ENCODE data around the gene FSTL4. TPM values are rescaled to one million over a fixed set of nuclear protein-coding genes. Genes with fewer than 3 reads are reported as not detected.

Gene FSTL4
- total and polyA plus RNA-seq, 2 donors (not counting 1 experiment from before 2014, with no cell fraction given): 0.31 to 6.7 TPM

DNA sequence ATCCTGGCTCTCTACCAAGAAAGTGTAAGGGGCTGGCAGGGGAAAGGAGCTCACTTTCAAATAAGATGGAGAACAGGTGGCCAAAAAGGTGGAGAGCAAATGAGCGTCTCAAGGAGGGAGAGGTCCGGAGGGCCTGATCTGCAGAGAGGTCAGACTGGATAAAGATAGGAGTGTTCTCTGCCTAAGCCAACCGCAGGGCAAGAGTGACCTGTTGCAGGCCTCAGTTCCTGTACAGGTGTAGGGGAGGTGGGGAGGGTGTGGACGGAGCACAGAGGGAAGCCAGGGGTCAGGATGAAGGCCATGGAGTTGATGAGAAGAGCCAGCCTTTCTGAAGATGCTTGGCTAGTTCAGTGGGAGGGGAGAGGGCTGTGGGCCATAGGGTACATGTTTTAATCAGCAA, 320.8 kb downstream of the FSTL4 start:
- H4K20me1 ChIP-seq (ENCODE audit: control insufficient read depth, insufficient read depth, low read length, poor library complexity, severe bottlenecking): no peaks in the 10 kb centered on the region
- H3K79me2 ChIP-seq (ENCODE audit: control insufficient read depth, insufficient read depth, low read length): no peaks in the 10 kb centered on the region
- WGBS (ENCODE audit: insufficient coverage): 90% methylated on average over 4 of the region's 4 CpGs
- Mint-ChIP-seq H3K4me3 (no peak overlapping the region), H3K9me3 (ENCODE audit: insufficient read depth) (no peaks in the 10 kb centered on the region), H3K27me3 (no peaks in the 10 kb centered on the region), H3K27ac (no peak overlapping the region), H3K4me1 (no peaks in the 10 kb centered on the region)
- no peaks in the 10 kb centered on the region for H3K9me3 ChIP-seq (ENCODE audit: control extremely low read depth in 1 of 3, control insufficient read depth in 2 of 3, insufficient read depth in 1 of 3, low read length in 2 of 3)
- H3K4me1 ChIP-seq (ENCODE audit: control insufficient read depth in 2 of 2, insufficient read depth in 2 of 2, low read length in 2 of 2): no peaks in the 10 kb centered on the region
- H3K27me3 ChIP-seq (replicated peaks in 1 of 4; ENCODE audit: control extremely low read depth in 1 of 4, control insufficient read depth in 3 of 4, insufficient read depth in 4 of 4, low read length in 3 of 4): no peaks in the 10 kb centered on the region
- no peak overlapping the region for H3K9ac ChIP-seq (ENCODE audit: low read length)
- ChIA-PET CTCF (no interaction called here), POLR2A (no interaction called here)
- H3K4me2 ChIP-seq (replicated peaks; ENCODE audit: low read depth, low read length, poor library complexity, severe bottlenecking): no peak overlapping the region
- TF ChIP-seq EZH2 (IDR thresholded peaks at IDR 0.05; ENCODE audit: borderline replicate concordance, insufficient read depth, low read depth, low read length, poor library complexity, severe bottlenecking): no peak
- TF ChIP-seq, protein P1, sequence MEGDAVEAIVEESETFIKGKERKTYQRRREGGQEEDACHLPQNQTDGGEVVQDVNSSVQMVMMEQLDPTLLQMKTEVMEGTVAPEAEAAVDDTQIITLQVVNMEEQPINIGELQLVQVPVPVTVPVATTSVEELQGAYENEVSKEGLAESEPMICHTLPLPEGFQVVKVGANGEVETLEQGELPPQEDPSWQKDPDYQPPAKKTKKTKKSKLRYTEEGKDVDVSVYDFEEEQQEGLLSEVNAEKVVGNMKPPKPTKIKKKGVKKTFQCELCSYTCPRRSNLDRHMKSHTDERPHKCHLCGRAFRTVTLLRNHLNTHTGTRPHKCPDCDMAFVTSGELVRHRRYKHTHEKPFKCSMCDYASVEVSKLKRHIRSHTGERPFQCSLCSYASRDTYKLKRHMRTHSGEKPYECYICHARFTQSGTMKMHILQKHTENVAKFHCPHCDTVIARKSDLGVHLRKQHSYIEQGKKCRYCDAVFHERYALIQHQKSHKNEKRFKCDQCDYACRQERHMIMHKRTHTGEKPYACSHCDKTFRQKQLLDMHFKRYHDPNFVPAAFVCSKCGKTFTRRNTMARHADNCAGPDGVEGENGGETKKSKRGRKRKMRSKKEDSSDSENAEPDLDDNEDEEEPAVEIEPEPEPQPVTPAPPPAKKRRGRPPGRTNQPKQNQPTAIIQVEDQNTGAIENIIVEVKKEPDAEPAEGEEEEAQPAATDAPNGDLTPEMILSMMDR (IDR thresholded peaks at IDR 0.05): no peak
- ATAC-seq (ENCODE audit: low read depth) (no peak), DNase-seq (no peak)
- no peak overlapping the region for H2AFZ ChIP-seq (ENCODE audit: insufficient read depth, low read depth, low read length, poor library complexity, severe bottlenecking)
- H3K4me3 ChIP-seq (ENCODE audit: control extremely low read depth in 1 of 5, extremely low read depth in 1 of 5, insufficient read depth in 1 of 5, low read depth in 2 of 5, low read length in 4 of 5): no peak overlapping the region
- H3K36me3 ChIP-seq (replicated peaks in 1 of 2; ENCODE audit: control extremely low read depth in 1 of 2, control insufficient read depth in 1 of 2, extremely low read depth in 1 of 2, insufficient read depth in 2 of 2, low read length in 1 of 2): no peaks in the 10 kb centered on the region
- H3K27ac ChIP-seq (ENCODE audit: low read length in 2 of 2): no peak overlapping the region
- intact Hi-C loops (cut with micrococcal nuclease): no loop called here

DNA sequence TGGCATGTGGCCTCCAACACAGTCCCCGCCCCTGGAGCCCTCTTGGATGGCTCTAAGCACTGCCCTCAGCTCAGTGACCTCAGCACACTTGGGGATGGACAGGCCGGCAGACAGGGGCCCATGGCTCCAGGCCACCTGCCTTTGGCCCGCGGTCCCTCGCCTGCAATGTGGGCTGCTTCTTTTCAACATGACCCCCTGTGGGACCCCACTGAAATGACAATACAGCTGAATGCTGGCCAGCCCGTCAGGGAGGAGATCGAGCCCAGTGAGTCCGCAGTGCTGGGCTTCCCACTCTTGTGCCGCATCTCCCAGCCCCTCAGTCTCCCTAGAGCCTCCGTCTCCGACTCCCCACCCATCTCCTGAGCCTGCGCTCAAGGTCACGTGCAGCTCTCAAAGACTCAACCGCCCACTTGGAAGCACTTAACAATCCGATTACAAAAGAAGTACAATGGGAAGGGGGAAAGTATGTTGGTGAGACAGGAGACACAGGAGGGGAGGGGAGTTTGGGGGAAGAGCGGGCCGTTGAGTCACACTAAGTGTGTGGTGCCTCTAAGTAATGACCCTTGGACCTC, 321.6 kb downstream of the FSTL4 start:
- H3K27ac ChIP-seq (ENCODE audit: low read length in 2 of 2): no peak overlapping the region
- H4K20me1 ChIP-seq (ENCODE audit: control insufficient read depth, insufficient read depth, low read length, poor library complexity, severe bottlenecking): no peaks in the 10 kb centered on the region
- no peaks in the 10 kb centered on the region for H3K36me3 ChIP-seq (replicated peaks in 1 of 2; ENCODE audit: control extremely low read depth in 1 of 2, control insufficient read depth in 1 of 2, extremely low read depth in 1 of 2, insufficient read depth in 2 of 2, low read length in 1 of 2)
- TF ChIP-seq, protein P1 (IDR thresholded peaks at IDR 0.05): no peak
- TF ChIP-seq EZH2 (IDR thresholded peaks at IDR 0.05; ENCODE audit: borderline replicate concordance, insufficient read depth, low read depth, low read length, poor library complexity, severe bottlenecking): no peak
- no peak overlapping the region for H3K9ac ChIP-seq (ENCODE audit: low read length)
- CTCF ChIA-PET: no interaction called here
- H2AFZ ChIP-seq (ENCODE audit: insufficient read depth, low read depth, low read length, poor library complexity, severe bottlenecking): no peak overlapping the region
- no peaks in the 10 kb centered on the region for H3K27me3 ChIP-seq (replicated peaks in 1 of 4; ENCODE audit: control extremely low read depth in 1 of 4, control insufficient read depth in 3 of 4, insufficient read depth in 4 of 4, low read length in 3 of 4)
- Mint-ChIP-seq H3K27me3 (no peaks in the 10 kb centered on the region), H3K4me1 (no peaks in the 10 kb centered on the region), H3K27ac (no peak overlapping the region), H3K4me3 (no peak overlapping the region), H3K9me3 (ENCODE audit: insufficient read depth) (no peaks in the 10 kb centered on the region)
- H3K79me2 ChIP-seq (ENCODE audit: control insufficient read depth, insufficient read depth, low read length): no peaks in the 10 kb centered on the region
- H3K9me3 ChIP-seq (ENCODE audit: control extremely low read depth in 1 of 3, control insufficient read depth in 2 of 3, insufficient read depth in 1 of 3, low read length in 2 of 3): no peaks in the 10 kb centered on the region
- no peak overlapping the region for H3K4me3 ChIP-seq (ENCODE audit: control extremely low read depth in 1 of 5, extremely low read depth in 1 of 5, insufficient read depth in 1 of 5, low read depth in 2 of 5, low read length in 4 of 5)
- no peak overlapping the region for H3K4me2 ChIP-seq (replicated peaks; ENCODE audit: low read depth, low read length, poor library complexity, severe bottlenecking)
- intact Hi-C loops (cut with micrococcal nuclease): no loop called here
- no peak for DNase-seq
- 93% methylated on average over 11 of the region's 17 CpGs for WGBS (ENCODE audit: insufficient coverage)
- ATAC-seq (ENCODE audit: low read depth): no peak
- no peaks in the 10 kb centered on the region for H3K4me1 ChIP-seq (ENCODE audit: control insufficient read depth in 2 of 2, insufficient read depth in 2 of 2, low read length in 2 of 2)
- POLR2A ChIA-PET: no interaction called here

Measured in B cell (primary cell).